Endothelial cell of umbilical vein (primary cell): ENCODE results near the gene COMT. TPM values are rescaled to one million over a fixed set of nuclear protein-coding genes. Genes with fewer than 3 reads are reported as not detected.

Experiments used
- BruUV-seq: library from RNA; stranded (reverse); fragments of 400-500 nt; replicated peaks from 2 replicates; lab custom pipeline; 2021; lab: Mats Ljungman, UMichigan
- CTCF ChIA-PET: fragments of 300-600, 350-600 bp; sonication (Branson Sonifier 250); formaldehyde crosslinking; loops from one replicate; lab custom pipeline; 2021; ENCODE audit warnings: antibody characterized with exemption, inconsistent platforms; lab: Charles Lee
- POLR2A ChIA-PET: fragments of 300-600, 350-600 bp; sonication (Branson Sonifier 250); formaldehyde crosslinking; loops from one replicate; lab custom pipeline; 2021; ENCODE audit warnings: antibody characterized with exemption, inconsistent platforms; lab: Charles Lee
- DNase-seq: peaks from one replicate; pipeline ENCODE4 v3.0.0-alpha.2; 2011; ENCODE audit warnings: low read depth, low spot score
- FAIRE-seq: peaks from 2 replicates; lab custom pipeline; 2011; peaks lifted over from hg19 to GRCh38; lab: Jason Lieb, UNC
- H2AFZ ChIP-seq: 2 replicates; pipeline ENCODE4 v1.6.0; 2012; ENCODE audit warnings: low read depth, low read length, control low read depth, inconsistent platforms
- H3K27ac ChIP-seq: 2 replicates; pipeline ENCODE4 v1.5.1; 2011; ENCODE audit warnings: low read depth, mild to moderate bottlenecking, control low read depth, low read length, moderate library complexity; ENCODE audit not compliant: insufficient read depth
- H3K27me3 ChIP-seq, 2 experiments: 2 replicates each; pipeline versions ENCODE4 v1.6.0 to v1.6.1; 2011; ENCODE audit warnings: low read length in 2 of 2, mixed read lengths in 1 of 2; ENCODE audit not compliant: control insufficient read depth in 2 of 2, insufficient read depth in 2 of 2
- H3K36me3 ChIP-seq, 2 experiments: 2 replicates in 1 of 2; 3 replicates in 1 of 2; pipeline ENCODE4 v1.5.1; 2011; ENCODE audit warnings: low read length in 2 of 2, mild to moderate bottlenecking in 1 of 2, moderate library complexity in 1 of 2; ENCODE audit not compliant: control insufficient read depth in 2 of 2, insufficient read depth in 2 of 2; ENCODE audit errors: extremely low read depth in 1 of 2
- H3K4me1 ChIP-seq: 3 replicates; pipeline ENCODE4 v1.5.1; 2011; ENCODE audit warnings: mild to moderate bottlenecking, low read length; ENCODE audit not compliant: control insufficient read depth, insufficient read depth; ENCODE audit errors: extremely low read depth
- H3K4me2 ChIP-seq: 2 replicates; pipeline ENCODE4 v1.6.1; 2011; ENCODE audit warnings: low read length, control low read depth, mixed read lengths; ENCODE audit not compliant: insufficient read depth
- H3K4me3 ChIP-seq, 3 experiments: fragments of 200-600 bp in 1 of 3; sonication (generic), shearing (Covaris generic) in 1 of 3; replicated peaks in 1 of 3; 2 replicates each; pipeline ENCODE4 v1.5.1; 2011 to 2016; ENCODE audit warnings: control low read depth in 3 of 3, low read length in 3 of 3, mild to moderate bottlenecking in 2 of 3, inconsistent platforms in 1 of 3, low read depth in 1 of 3, moderate library complexity in 1 of 3; ENCODE audit not compliant: insufficient read depth in 1 of 3
- H3K79me2 ChIP-seq: 2 replicates; pipeline ENCODE4 v1.6.0; 2012; ENCODE audit warnings: low read length, inconsistent platforms; ENCODE audit not compliant: control insufficient read depth, insufficient read depth
- H3K9ac ChIP-seq: replicated peaks from 2 replicates; pipeline ENCODE3; 2011; ENCODE audit warnings: low read length, control low read depth; ENCODE audit not compliant: insufficient read depth; ENCODE audit errors: extremely low read depth
- H3K9me1 ChIP-seq: replicated peaks from 3 replicates; pipeline ENCODE4 v1.6.0; 2011; ENCODE audit warnings: mild to moderate bottlenecking, low read length; ENCODE audit not compliant: control insufficient read depth, insufficient read depth; ENCODE audit errors: extremely low read depth
- H3K9me3 ChIP-seq: replicated peaks from 2 replicates; pipeline ENCODE4 v1.5.1; 2012; ENCODE audit warnings: low read length, inconsistent platforms; ENCODE audit not compliant: control insufficient read depth, insufficient read depth
- H4K20me1 ChIP-seq: replicated peaks from 2 replicates; pipeline ENCODE3; 2011; ENCODE audit warnings: mild to moderate bottlenecking, low read length; ENCODE audit not compliant: control insufficient read depth, insufficient read depth; ENCODE audit errors: extremely low read depth
- CTCF ChIP-seq, 2 donors: IDR thresholded peaks; 1 replicate in 1 of 2; 2 replicates in 1 of 2; pipeline ENCODE4 v1.5.1; 2011; ENCODE audit warnings: low read length in 2 of 2, mild to moderate bottlenecking in 2 of 2, moderate library complexity in 2 of 2, control low read depth in 1 of 2, inconsistent platforms in 1 of 2, low read depth in 1 of 2; ENCODE audit not compliant: insufficient read depth in 1 of 2; ENCODE audit errors: extremely low read depth in 1 of 2
- EZH2 ChIP-seq: IDR thresholded peaks from 2 replicates; pipeline ENCODE4 v1.6.1; 2012; ENCODE audit warnings: borderline replicate concordance, low read depth, mild to moderate bottlenecking, moderate library complexity, low read length, inconsistent platforms; ENCODE audit not compliant: severe bottlenecking
- FOS ChIP-seq: IDR thresholded peaks from 2 replicates; pipeline ENCODE4 v1.6.1; 2011; ENCODE audit warnings: mild to moderate bottlenecking, low read length, moderate library complexity, borderline replicate concordance; ENCODE audit not compliant: insufficient read depth
- JUN ChIP-seq: IDR thresholded peaks from 2 replicates; pipeline ENCODE4 v1.6.1; 2011; ENCODE audit warnings: borderline replicate concordance, low read depth; ENCODE audit not compliant: insufficient read length, insufficient read depth
- MYC ChIP-seq: IDR thresholded peaks from one replicate; pipeline ENCODE4 v1.6.1; 2011; ENCODE audit warnings: mild to moderate bottlenecking, low read depth, low read length
- POLR2A ChIP-seq: IDR thresholded peaks from 2 replicates; pipeline ENCODE4 v1.6.1; 2012; ENCODE audit warnings: low read depth, mild to moderate bottlenecking, control low read depth, low read length
- dilution Hi-C: fragments of 300-500 bp; cut with MboI; formaldehyde crosslinking; loops from one replicate; pipeline ENCODE4 v1.15.0; 2019; ENCODE audit warnings: low sequenced_read_pairs; ENCODE audit not compliant: extremely low pct_ligation_motif_present
- intact Hi-C: fragments of 100-400 bp; cut with micrococcal nuclease; formaldehyde crosslinking; loops from one replicate; pipeline ENCODE4 v1.10.0; 2022
- polyA plus RNA-seq, 4 experiments: library from polyadenylated mRNA; depleted of rRNA in 3 of 4; stranded (reverse) in 3 of 4; unstranded in 1 of 4; fragments of >200 nt; gene quantifications; 2 replicates each; pipeline versions ENCODE4 v1.2.1 to v1.2.3, GENCODE V29; 2011 to 2012; ENCODE audit warnings: missing spikeins in 1 of 4
- total RNA-seq: library from RNA; stranded (reverse); gene quantifications from 2 replicates; pipeline ENCODE4 v1.2.3, GENCODE V29; 2021

The COMT gene
- total and polyA plus RNA-seq, 2 donors (not counting 3 experiments of a cell fraction or from before 2014, with no cell fraction given), result 221 to 537 TPM

- ChIA-PET POLR2A (interaction anchor here (0.6 to 1.2 kb wide), 2 partner anchors 10 to 15 kb away, joined by 3 to 5 read pairs; no protein-coding TSS in a partner anchor), CTCF (interaction anchor here (0.8 to 4.4 kb wide), 5 partner anchors 9 to 30 kb away, joined by 3 to 78 read pairs (median 6); no protein-coding TSS in a partner anchor)
- no peaks in the 10 kb centered on the region for H3K9me3 ChIP-seq
- no TSS peak for BruUV-seq
- peak overlapping the region; percentile 62 for H3K27ac ChIP-seq
- FAIRE-seq, result peak; percentile 73
- no peak overlapping the region for H3K4me3 ChIP-seq
- H4K20me1 ChIP-seq, result no peaks in the 10 kb centered on the region
- dilution Hi-C loops, result no loop called here
- H2AFZ ChIP-seq, result no peak overlapping the region
- peak; percentile 39 for DNase-seq
- peaks cover 13% of the 10 kb centered on the region for H3K79me2 ChIP-seq
- intact Hi-C loops, result no loop called here
- TF ChIP-seq POLR2A (no peak), EZH2 (no peak), MYC (no peak), CTCF (IDR thresholded peaks at IDR 0.05; ENCODE audit: extremely low read depth in 1 of 2, insufficient read depth in 1 of 2, low read depth in 1 of 2, low read length in 2 of 2) (no peak), JUN (peak; percentile 74), FOS (no peak)
- H3K4me1 ChIP-seq, result peaks cover 26% of the 10 kb centered on the region
- H3K9ac ChIP-seq, result peak overlapping the region; percentile 41
- no peak overlapping the region for H3K4me2 ChIP-seq
- peaks cover 4 to 26% of the 10 kb centered on the region in 2 experiments for H3K36me3 ChIP-seq
- H3K27me3 ChIP-seq, result no peaks in the 10 kb centered on the region
- no peaks in the 10 kb centered on the region for H3K9me1 ChIP-seq
These were observed 42.7 kb downstream of the COMT start for GRCh38 chr22:19984201-19984753.
